SU-DHL-6 (cell line): ENCODE measurements around the gene LGSN.
A peak's percentile ranks its signal among the peaks of the same experiment; 100 is the strongest.

Source experiments
- H2AFZ ChIP-seq: fragments of 200-600 bp; sonication (generic); 2 replicates; pipeline ENCODE4 v1.6.1; 2014; ENCODE audit warnings: low read depth, mild to moderate bottlenecking, moderate library complexity, mixed read lengths, antibody characterized with exemption, low read length; ENCODE audit not compliant: severe bottlenecking
- H3F3A ChIP-seq: fragments of 200-600 bp; shearing (Covaris generic); 2 replicates; pipeline ENCODE4 v1.6.0; 2016; ENCODE audit warnings: antibody characterized with exemption, mild to moderate bottlenecking; ENCODE audit not compliant: insufficient read depth
- H3K27ac ChIP-seq: fragments of 200-600 bp; sonication (generic); 2 replicates; pipeline ENCODE4 v1.5.1; 2016; ENCODE audit warnings: low read depth, mild to moderate bottlenecking, low read length, moderate library complexity, mixed read lengths
- H3K27me3 ChIP-seq: fragments of 200-600 bp; sonication (generic), shearing (Covaris generic); 2 replicates; pipeline ENCODE4 v1.6.0; 2014; ENCODE audit warnings: mild to moderate bottlenecking, low read length
- H3K36me3 ChIP-seq: fragments of 200-600 bp; sonication (generic); 2 replicates; pipeline ENCODE4 v1.6.1; 2014; ENCODE audit warnings: mild to moderate bottlenecking, low read length, mixed read lengths
- H3K4me2 ChIP-seq: fragments of 300-600, 200-600 bp; shearing (Covaris generic), sonication (generic); 2 replicates; pipeline ENCODE4 v1.6.0; 2014; ENCODE audit warnings: low read length, low read depth, mild to moderate bottlenecking; ENCODE audit not compliant: poor library complexity, severe bottlenecking
- H3K4me3 ChIP-seq: fragments of 200-600 bp; sonication (generic); 2 replicates; pipeline ENCODE4 v1.5.1; 2014; ENCODE audit warnings: antibody characterized with exemption, low read length, mild to moderate bottlenecking, mixed read lengths; ENCODE audit not compliant: insufficient read depth, poor library complexity, severe bottlenecking
- H3K79me2 ChIP-seq: fragments of 200-600 bp; sonication (generic); 2 replicates; pipeline ENCODE4 v1.6.1; 2014; ENCODE audit warnings: mild to moderate bottlenecking, low read length, moderate library complexity; ENCODE audit not compliant: insufficient read depth
- H3K9ac ChIP-seq: fragments of 200-600 bp; sonication (generic); 2 replicates; pipeline ENCODE4 v1.7.0; 2014; ENCODE audit warnings: mild to moderate bottlenecking, low read length
- H3K9me2 ChIP-seq: fragments of 200-600 bp; sonication (generic); replicated peaks from 2 replicates; pipeline ENCODE4 v1.6.1; 2014; ENCODE audit warnings: low read length; ENCODE audit not compliant: insufficient read depth
- H3K9me3 ChIP-seq: fragments of 200-600 bp; sonication (generic); 2 replicates; pipeline ENCODE4 v1.6.1; 2014; ENCODE audit warnings: low read length, mixed read lengths; ENCODE audit not compliant: insufficient read depth
- H4K20me1 ChIP-seq: fragments of 200-600 bp; sonication (generic); 2 replicates; pipeline ENCODE4 v1.6.1; 2014; ENCODE audit warnings: low read depth, mild to moderate bottlenecking, antibody characterized with exemption, low read length, moderate library complexity, mixed read lengths
- CTCF ChIP-seq: fragments of 200-600 bp; sonication (generic); IDR thresholded peaks from one replicate; pipeline ENCODE4 v1.5.1; 2017; ENCODE audit warnings: antibody characterized with exemption, mild to moderate bottlenecking, low read length, moderate library complexity; ENCODE audit not compliant: insufficient read depth, poor library complexity, severe bottlenecking
- EZH2phosphoT487 ChIP-seq: fragments of 200-600 bp; sonication (generic), shearing (Covaris generic); conservative IDR thresholded peaks from 2 replicates; pipeline ENCODE4 v1.6.1; 2018; ENCODE audit warnings: mild to moderate bottlenecking, antibody characterized with exemption, low read length, moderate library complexity, mixed read lengths

Gene LGSN

DNA sequence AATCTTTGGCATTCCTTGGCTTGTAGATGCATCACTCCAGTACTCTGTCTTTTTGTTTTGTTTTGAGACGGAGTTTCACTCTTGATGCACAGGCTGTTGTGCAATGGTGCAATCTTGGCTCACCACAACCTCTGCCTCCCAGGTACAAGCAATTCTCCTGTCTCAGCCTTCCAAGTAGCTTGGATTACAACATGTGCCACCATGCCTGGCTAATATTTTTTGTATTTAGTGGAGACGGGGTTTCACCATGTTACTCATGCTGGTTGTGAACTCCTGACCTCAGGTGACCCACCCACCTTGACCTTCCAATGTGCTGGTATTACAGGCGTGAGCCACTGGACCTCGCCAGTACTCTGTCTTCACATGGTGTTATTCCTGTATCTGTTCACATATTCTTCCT lies 35.8 kb upstream of the LGSN start:
- TF ChIP-seq EZH2phosphoT487 (no peak), CTCF (no peak)
- Histone ChIP-seq H3K4me2 (no peak overlapping the region), H3K27me3 (no peaks in the 10 kb centered on the region), H4K20me1 (no peaks in the 10 kb centered on the region), H3K9me3 (no peaks in the 10 kb centered on the region), H3K4me3 (no peak overlapping the region), H3K9me2 (no peaks in the 10 kb centered on the region), H3K9ac (no peak overlapping the region), H3K27ac (no peak overlapping the region), H3K79me2 (no peaks in the 10 kb centered on the region), H3F3A (no peaks in the 10 kb centered on the region), H3K36me3 (no peaks in the 10 kb centered on the region), H2AFZ (no peak overlapping the region)

GRCh38 chr6:63353286-63353630 lies 33.5 kb upstream of the LGSN start:
- no peaks in the 10 kb centered on the region for H3K9me3 ChIP-seq
- H2AFZ ChIP-seq, result no peak overlapping the region
- no peak overlapping the region for H3K9ac ChIP-seq
- H3K9me2 ChIP-seq, result no peaks in the 10 kb centered on the region
- H3K4me3 ChIP-seq, result no peak overlapping the region
- no peaks in the 10 kb centered on the region for H3K36me3 ChIP-seq
- no peaks in the 10 kb centered on the region for H3K79me2 ChIP-seq
- TF ChIP-seq EZH2phosphoT487 (no peak), CTCF (no peak)
- no peaks in the 10 kb centered on the region for H3F3A ChIP-seq
- no peak overlapping the region for H3K27ac ChIP-seq
- H3K27me3 ChIP-seq, result no peaks in the 10 kb centered on the region
- H3K4me2 ChIP-seq, result peak overlapping the region; percentile 56
- no peaks in the 10 kb centered on the region for H4K20me1 ChIP-seq

DNA sequence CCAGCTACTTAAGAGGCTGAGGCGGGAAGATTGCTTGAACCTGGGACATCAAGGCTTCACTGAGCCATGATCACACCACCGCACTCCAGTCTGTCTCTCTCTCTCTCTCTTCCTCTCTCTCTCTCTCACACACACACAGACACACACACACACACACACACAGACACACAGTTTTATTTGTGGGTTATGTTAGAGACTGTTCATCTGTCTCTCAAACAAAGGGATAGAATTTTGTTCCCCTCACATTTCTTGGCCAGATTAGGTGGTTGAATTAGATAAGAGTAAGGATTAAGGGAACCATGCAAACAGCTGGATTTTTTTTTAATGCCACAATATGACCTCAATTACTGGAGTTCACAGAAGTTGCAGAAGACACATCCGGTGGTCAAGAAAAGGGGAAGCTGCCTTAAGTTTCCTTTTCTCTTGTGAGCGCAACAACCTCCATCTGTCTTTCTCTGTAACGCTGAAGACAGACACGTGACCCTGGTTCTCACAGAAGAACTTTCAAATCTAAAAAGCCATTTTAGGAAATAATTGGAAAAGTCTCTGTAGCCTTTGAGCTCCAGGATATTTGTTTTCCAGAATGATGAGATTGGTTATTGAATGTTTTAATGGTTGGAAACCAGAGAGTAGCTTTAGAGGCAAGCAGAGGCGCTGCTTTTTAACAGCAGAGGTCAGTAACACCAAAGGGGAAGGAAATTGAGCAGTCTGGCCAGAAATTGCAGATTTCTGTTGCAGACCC lies 32.9 kb upstream of the LGSN start:
- H4K20me1 ChIP-seq, result no peaks in the 10 kb centered on the region
- H3K36me3 ChIP-seq, result no peaks in the 10 kb centered on the region
- H3K27ac ChIP-seq, result no peak overlapping the region
- no peaks in the 10 kb centered on the region for H3K9me2 ChIP-seq
- H3K9me3 ChIP-seq, result no peaks in the 10 kb centered on the region
- no peaks in the 10 kb centered on the region for H3K79me2 ChIP-seq
- peak overlapping the region; percentile 9 for H3K4me3 ChIP-seq
- no peaks in the 10 kb centered on the region for H3K27me3 ChIP-seq
- TF ChIP-seq CTCF (peak; percentile 27), EZH2phosphoT487 (no peak)
- H3F3A ChIP-seq, result no peaks in the 10 kb centered on the region
- peak overlapping the region; percentile 56 for H3K4me2 ChIP-seq
- no peak overlapping the region for H3K9ac ChIP-seq
- H2AFZ ChIP-seq, result no peak overlapping the region
